Activated T-cell treated with anti-CD3 and anti-CD28 coated beads, Interleukin-2, amount 50 U/mL, for 24 hours (primary cell): ENCODE data around the gene DGKE.

Source experiments
- DNase-seq: peaks from one replicate; pipeline ENCODE4 v3.0.0-alpha.2; 2020
- H3K27ac Mint-ChIP-seq: 2 replicates; pipeline ENCODE4 v1.8.0; 2020; ENCODE audit warnings: mild to moderate bottlenecking, mixed read lengths
- H3K27me3 Mint-ChIP-seq: 2 replicates; pipeline ENCODE4 v1.8.0; 2020; ENCODE audit warnings: mixed read lengths
- H3K36me3 Mint-ChIP-seq: 2 replicates; pipeline ENCODE4 v1.8.0; 2020; ENCODE audit warnings: low read depth, mixed read lengths
- H3K4me1 Mint-ChIP-seq: 2 replicates; pipeline ENCODE4 v1.8.0; 2020; ENCODE audit warnings: low read depth, mixed read lengths
- H3K4me3 Mint-ChIP-seq: 2 replicates; pipeline ENCODE4 v1.8.0; 2020; ENCODE audit warnings: mild to moderate bottlenecking, moderate library complexity, mixed read lengths
- H3K9me3 Mint-ChIP-seq: 2 replicates; pipeline ENCODE4 v1.8.0; 2020; ENCODE audit warnings: mixed read lengths

The DGKE gene

GRCh38 chr17:56884483-56885311 is 50.7 kb downstream of the DGKE start:
- no peaks in the 10 kb centered on the region for H3K4me1 Mint-ChIP-seq

GRCh38 chr17:56885312-56885657 is 51.3 kb downstream of the DGKE start:
- Mint-ChIP-seq H3K4me3 (no peak overlapping the region), H3K27ac (no peak overlapping the region), H3K27me3 (no peaks in the 10 kb centered on the region), H3K36me3 (peaks cover 51% of the 10 kb centered on the region), H3K4me1 (no peaks in the 10 kb centered on the region), H3K9me3 (peaks cover 13% of the 10 kb centered on the region)
- no peak for DNase-seq

More at GRCh38 chr17:56884483-56885311, 50.7 kb downstream of the DGKE start:
- peaks cover 13% of the 10 kb centered on the region for H3K9me3 Mint-ChIP-seq
- H3K4me3 Mint-ChIP-seq = no peak overlapping the region
- H3K36me3 Mint-ChIP-seq = peaks cover 45% of the 10 kb centered on the region
- H3K27me3 Mint-ChIP-seq = no peaks in the 10 kb centered on the region
- DNase-seq = no peak
- H3K27ac Mint-ChIP-seq = peak overlapping the region; percentile 11

GRCh38 chr17:56886288-56886731 is 52.4 kb downstream of the DGKE start:
- peaks cover 61% of the 10 kb centered on the region for H3K36me3 Mint-ChIP-seq
- no peaks in the 10 kb centered on the region for H3K4me1 Mint-ChIP-seq
- H3K27me3 Mint-ChIP-seq = no peaks in the 10 kb centered on the region
- H3K4me3 Mint-ChIP-seq = no peak overlapping the region
- no peak overlapping the region for H3K27ac Mint-ChIP-seq
- DNase-seq = no peak
- H3K9me3 Mint-ChIP-seq = peaks cover 13% of the 10 kb centered on the region

- H3K9me3 Mint-ChIP-seq = peaks cover 13% of the 10 kb centered on the region
- no peaks in the 10 kb centered on the region for H3K4me1 Mint-ChIP-seq
- H3K36me3 Mint-ChIP-seq = peaks cover 67% of the 10 kb centered on the region
- DNase-seq = no peak
- no peak overlapping the region for H3K4me3 Mint-ChIP-seq
- H3K27me3 Mint-ChIP-seq = no peaks in the 10 kb centered on the region
- H3K27ac Mint-ChIP-seq = no peak overlapping the region
Observed at GRCh38 chr17:56887105-56887504, 53.2 kb downstream of the DGKE start.

- H3K4me1 Mint-ChIP-seq = no peaks in the 10 kb centered on the region
- H3K27me3 Mint-ChIP-seq = no peaks in the 10 kb centered on the region
- H3K36me3 Mint-ChIP-seq = peaks cover 74% of the 10 kb centered on the region
- no peak overlapping the region for H3K4me3 Mint-ChIP-seq
- DNase-seq = no peak
- H3K9me3 Mint-ChIP-seq = peaks cover 13% of the 10 kb centered on the region
- no peak overlapping the region for H3K27ac Mint-ChIP-seq
Observed at GRCh38 chr17:56887552-56888467, 53.9 kb downstream of the DGKE start.

- no peak for DNase-seq
- H3K36me3 Mint-ChIP-seq = peaks cover 95% of the 10 kb centered on the region
Observed at GRCh38 chr17:56890390-56890789, 56.4 kb downstream of the DGKE start.

GRCh38 chr17:56890906-56891674 is 57.1 kb downstream of the DGKE start:
- H3K36me3 Mint-ChIP-seq = peaks cover 99% of the 10 kb centered on the region
- H3K4me1 Mint-ChIP-seq = peaks cover 2% of the 10 kb centered on the region
- DNase-seq = peak; percentile 1
- H3K4me3 Mint-ChIP-seq = no peak overlapping the region
- H3K27ac Mint-ChIP-seq = no peak overlapping the region
- H3K9me3 Mint-ChIP-seq = peaks cover 13% of the 10 kb centered on the region
- H3K27me3 Mint-ChIP-seq = no peaks in the 10 kb centered on the region

More at GRCh38 chr17:56890390-56890789, 56.4 kb downstream of the DGKE start:
- Mint-ChIP-seq H3K4me1 (no peaks in the 10 kb centered on the region), H3K4me3 (no peak overlapping the region), H3K27ac (no peak overlapping the region), H3K27me3 (no peaks in the 10 kb centered on the region), H3K9me3 (peaks cover 13% of the 10 kb centered on the region)

GRCh38 chr17:56891751-56892150 is 57.8 kb downstream of the DGKE start:
- peaks cover 99% of the 10 kb centered on the region for H3K36me3 Mint-ChIP-seq
- H3K4me3 Mint-ChIP-seq = no peak overlapping the region
- H3K9me3 Mint-ChIP-seq = peaks cover 13% of the 10 kb centered on the region
- peak; percentile 73 for DNase-seq
- H3K27me3 Mint-ChIP-seq = no peaks in the 10 kb centered on the region
- peaks cover 3% of the 10 kb centered on the region for H3K4me1 Mint-ChIP-seq
- no peak overlapping the region for H3K27ac Mint-ChIP-seq

- Mint-ChIP-seq H3K36me3 (peaks cover 100% of the 10 kb centered on the region), H3K27ac (peak overlapping the region; percentile 1), H3K27me3 (no peaks in the 10 kb centered on the region), H3K4me3 (no peak overlapping the region), H3K4me1 (peaks cover 3% of the 10 kb centered on the region), H3K9me3 (peaks cover 11% of the 10 kb centered on the region)
- no peak for DNase-seq
Observed at GRCh38 chr17:56892333-56892732, 58.4 kb downstream of the DGKE start.

- Mint-ChIP-seq H3K27me3 (no peaks in the 10 kb centered on the region), H3K9me3 (peaks cover under 1% of the 10 kb centered on the region), H3K27ac (peak overlapping the region; percentile 16), H3K36me3 (peaks cover 100% of the 10 kb centered on the region), H3K4me3 (no peak overlapping the region), H3K4me1 (peaks cover 3% of the 10 kb centered on the region)
- DNase-seq = peak; percentile 16
Observed at GRCh38 chr17:56893503-56893902, 59.6 kb downstream of the DGKE start.

- Mint-ChIP-seq H3K4me3 (no peak overlapping the region), H3K9me3 (no peaks in the 10 kb centered on the region), H3K36me3 (peaks cover 99% of the 10 kb centered on the region), H3K27me3 (no peaks in the 10 kb centered on the region), H3K4me1 (peaks cover 3% of the 10 kb centered on the region), H3K27ac (peak overlapping the region; percentile 60)
- DNase-seq = peak; percentile 7
Observed at GRCh38 chr17:56894859-56895455, 61.0 kb downstream of the DGKE start.

- Mint-ChIP-seq H3K27ac (no peak overlapping the region), H3K36me3 (peaks cover 98% of the 10 kb centered on the region), H3K9me3 (no peaks in the 10 kb centered on the region), H3K4me1 (peaks cover 3% of the 10 kb centered on the region), H3K27me3 (no peaks in the 10 kb centered on the region), H3K4me3 (no peak overlapping the region)
- DNase-seq = no peak
Observed at GRCh38 chr17:56896217-56896967, 62.4 kb downstream of the DGKE start.

GRCh38 chr17:56896968-56897359 is 63.0 kb downstream of the DGKE start:
- DNase-seq = no peak
- Mint-ChIP-seq H3K27ac (peak overlapping the region; percentile 42), H3K9me3 (no peaks in the 10 kb centered on the region), H3K4me3 (no peak overlapping the region), H3K36me3 (peaks cover 98% of the 10 kb centered on the region), H3K27me3 (no peaks in the 10 kb centered on the region), H3K4me1 (peaks cover 3% of the 10 kb centered on the region)
